IPS-18c (cell line): ENCODE data around the gene FKBP14.
"Not testable (repeated sequence)": the region's sequence is repeated elsewhere in the genome, so short reads cannot be mapped to it uniquely, and the experiment has no call there.

ENCODE experiments used
- H3K4me3 ChIP-seq: 2 replicates; pipeline ENCODE4 v1.7.0; 2013; ENCODE audit warnings: low read depth, mild to moderate bottlenecking, low read length, moderate library complexity; ENCODE audit not compliant: insufficient read depth
- H3K9me3 ChIP-seq: one replicate; pipeline ENCODE4 v1.6.1; 2013; ENCODE audit warnings: mild to moderate bottlenecking, low read length, moderate library complexity; ENCODE audit not compliant: control insufficient read depth, insufficient read depth

FKBP14 gene

GRCh38 chr7:29976673-29977415, 49.7 kb downstream of the FKBP14 start:
- Histone ChIP-seq H3K4me3 (no peak overlapping the region), H3K9me3 (no peaks in the 10 kb centered on the region)

- H3K9me3 ChIP-seq = no peaks in the 10 kb centered on the region
- no peak overlapping the region for H3K4me3 ChIP-seq
Measured at GRCh38 chr7:29976266-29976665, 50.2 kb downstream of the FKBP14 start.

GRCh38 chr7:29975561-29975960, 50.9 kb downstream of the FKBP14 start:
- H3K4me3 ChIP-seq = no peak overlapping the region
- no peaks in the 10 kb centered on the region for H3K9me3 ChIP-seq

- no peak overlapping the region for H3K4me3 ChIP-seq
- no peaks in the 10 kb centered on the region for H3K9me3 ChIP-seq
Measured at GRCh38 chr7:29974286-29974685, 52.2 kb downstream of the FKBP14 start.

- Histone ChIP-seq H3K9me3 (no peaks in the 10 kb centered on the region), H3K4me3 (no peak overlapping the region)
Measured at GRCh38 chr7:29972315-29972669, 54.2 kb downstream of the FKBP14 start.

- H3K9me3 ChIP-seq = no peaks in the 10 kb centered on the region
Measured at GRCh38 chr7:29971566-29972314, 54.8 kb downstream of the FKBP14 start.

GRCh38 chr7:29970158-29970557, 56.3 kb downstream of the FKBP14 start:
- Histone ChIP-seq H3K4me3 (no peak overlapping the region; the same call in 1 of the 2 replicates), H3K9me3 (no peaks in the 10 kb centered on the region)

More at GRCh38 chr7:29971566-29972314, 54.8 kb downstream of the FKBP14 start:
- H3K4me3 ChIP-seq = no peak overlapping the region

- no peaks in the 10 kb centered on the region for H3K9me3 ChIP-seq
- no peak overlapping the region for H3K4me3 ChIP-seq
Measured at GRCh38 chr7:29969738-29970137, 56.8 kb downstream of the FKBP14 start.

- H3K4me3 ChIP-seq = no peak overlapping the region
Measured at GRCh38 chr7:29968683-29969395, 57.7 kb downstream of the FKBP14 start.

GRCh38 chr7:29965030-29965429, 61.5 kb downstream of the FKBP14 start:
- Histone ChIP-seq H3K4me3 (no peak overlapping the region), H3K9me3 (no peaks in the 10 kb centered on the region)

More at GRCh38 chr7:29968683-29969395, 57.7 kb downstream of the FKBP14 start:
- no peaks in the 10 kb centered on the region for H3K9me3 ChIP-seq

- Histone ChIP-seq H3K4me3 (no peak overlapping the region), H3K9me3 (no peaks in the 10 kb centered on the region)
Measured at GRCh38 chr7:29962035-29962434, 64.5 kb downstream of the FKBP14 start.

GRCh38 chr7:29961611-29962010, 64.9 kb downstream of the FKBP14 start:
- not testable (repeated sequence) for H3K9me3 ChIP-seq, H3K4me3 ChIP-seq
